Tongue (tissue), 2 donors: Measurements from ENCODE around the gene ST6GALNAC3. TPM values are rescaled to one million over a fixed set of nuclear protein-coding genes. Genes with fewer than 3 reads are reported as not detected.

ENCODE experiments used
- DNase-seq: peaks from one replicate; pipeline ENCODE4 v3.0.0-alpha.2; 2015
- total RNA-seq: library from RNA; depleted of rRNA; stranded (reverse); fragments of >200 nt; gene quantifications from one replicate; pipeline ENCODE4 v1.2.3, GENCODE V29; 2014

ST6GALNAC3 gene
- total RNA-seq, 1 donor from 2014 or later: 6.5 TPM

GRCh38 chr1:76145332-76145731 is 70.8 kb downstream of the ST6GALNAC3 start:
- DNase-seq: no peak

- DNase-seq: no peak
Measured at GRCh38 chr1:76146184-76146583, 71.6 kb downstream of the ST6GALNAC3 start.

GRCh38 chr1:76147917-76148316 is 73.4 kb downstream of the ST6GALNAC3 start:
- DNase-seq: no peak

GRCh38 chr1:76148460-76148859 is 73.9 kb downstream of the ST6GALNAC3 start:
- DNase-seq: no peak

GRCh38 chr1:76153841-76154205 is 79.3 kb downstream of the ST6GALNAC3 start:
- no peak for DNase-seq

- DNase-seq: peak; percentile 87
Measured at GRCh38 chr1:76154206-76154956, 79.8 kb downstream of the ST6GALNAC3 start.

- DNase-seq: no peak
Measured at GRCh38 chr1:76156987-76157386, 82.4 kb downstream of the ST6GALNAC3 start.

GRCh38 chr1:76158126-76158525 is 83.6 kb downstream of the ST6GALNAC3 start:
- DNase-seq: no peak

- no peak for DNase-seq
Measured at GRCh38 chr1:76160225-76160624, 85.7 kb downstream of the ST6GALNAC3 start.

- no peak for DNase-seq
Measured at GRCh38 chr1:76161451-76161850, 86.9 kb downstream of the ST6GALNAC3 start.

GRCh38 chr1:76162254-76162653 is 87.7 kb downstream of the ST6GALNAC3 start:
- no peak for DNase-seq

- DNase-seq: no peak
Measured at GRCh38 chr1:76164165-76164564, 89.6 kb downstream of the ST6GALNAC3 start.

GRCh38 chr1:76170084-76170483 is 95.5 kb downstream of the ST6GALNAC3 start:
- no peak for DNase-seq

GRCh38 chr1:76170513-76170912 is 96.0 kb downstream of the ST6GALNAC3 start:
- DNase-seq: no peak

- DNase-seq: no peak
Measured at GRCh38 chr1:76176000-76176399, 101.5 kb downstream of the ST6GALNAC3 start.

- no peak for DNase-seq
Measured at GRCh38 chr1:76177615-76178014, 103.1 kb downstream of the ST6GALNAC3 start.

GRCh38 chr1:76179219-76179698 is 104.7 kb downstream of the ST6GALNAC3 start:
- no peak for DNase-seq

- DNase-seq: no peak
Measured at GRCh38 chr1:76185207-76185606, 110.7 kb downstream of the ST6GALNAC3 start.

- DNase-seq: no peak
Measured at GRCh38 chr1:76186554-76187170, 112.1 kb downstream of the ST6GALNAC3 start.

- DNase-seq: no peak
Measured at GRCh38 chr1:76187436-76187835, 112.9 kb downstream of the ST6GALNAC3 start.

GRCh38 chr1:76189310-76189709 is 114.8 kb downstream of the ST6GALNAC3 start:
- no peak for DNase-seq

- no peak for DNase-seq
Measured at GRCh38 chr1:76190749-76191424, 116.3 kb downstream of the ST6GALNAC3 start.

- DNase-seq: no peak
Measured at GRCh38 chr1:76191561-76191960, 117.0 kb downstream of the ST6GALNAC3 start.
